ENCODE data around the gene RNF212B.

- TF ChIP-seq CTCF (IDR thresholded peaks at IDR 0.05; ENCODE audit: low read depth, low read length, missing input control) (no peak), MAX (IDR thresholded peaks at IDR 0.05) (no peak), EGR1 (IDR thresholded peaks at IDR 0.05; ENCODE audit: low read depth in 2 of 2) (no peak), TAF1 (conservative IDR thresholded peaks at IDR 0.05) (no peak), SP1 (IDR thresholded peaks at IDR 0.05) (no peak)
These were observed 14.3 kb downstream of the RNF212B start for GRCh38 chr14:23252006-23252405.
